HL-60 (cell line): ENCODE measurements around the gene ASB10.

Experiments
- DNase-seq, 2 experiments: peaks; one replicate each; pipeline ENCODE4 v3.0.0-alpha.2; 2010 to 2020; ENCODE audit warnings: low read depth in 1 of 2, low spot score in 1 of 2
- H3K27ac ChIP-seq: fragments of 250-450 bp; sonication (Bioruptor Pico); replicated peaks from 2 replicates; pipeline ENCODE4 v1.5.1; 2020; ENCODE audit warnings: mild to moderate bottlenecking, moderate library complexity
- H3K27me3 ChIP-seq: fragments of 250-450 bp; sonication (Bioruptor Pico); 2 replicates; pipeline ENCODE4 v1.5.1; 2021; ENCODE audit warnings: mild to moderate bottlenecking, moderate library complexity; ENCODE audit not compliant: insufficient read depth, poor library complexity, severe bottlenecking
- H3K4me3 ChIP-seq: replicated peaks from 2 replicates; pipeline ENCODE4 v1.5.1; 2011; ENCODE audit warnings: mild to moderate bottlenecking, control low read depth, low read length; ENCODE audit not compliant: insufficient read depth
- CTCF ChIP-seq: IDR thresholded peaks from one replicate; pipeline ENCODE4 v1.5.1; 2011; ENCODE audit warnings: low read length, control low read depth, inconsistent platforms; ENCODE audit not compliant: insufficient read depth
- GABPA ChIP-seq: IDR thresholded peaks from 2 replicates; pipeline ENCODE4 v1.6.1; 2012; ENCODE audit warnings: low read depth
- POLR2AphosphoS5 ChIP-seq: IDR thresholded peaks from 2 replicates; pipeline ENCODE4 v1.6.1; 2012; ENCODE audit warnings: low read depth
- REST ChIP-seq: IDR thresholded peaks from 2 replicates; pipeline ENCODE4 v1.6.1; 2012; ENCODE audit warnings: low read depth; ENCODE audit not compliant: insufficient replicate concordance
- SPI1 ChIP-seq: IDR thresholded peaks from 2 replicates; pipeline ENCODE4 v1.6.1; 2012; ENCODE audit warnings: low read depth, mild to moderate bottlenecking, borderline replicate concordance

ASB10 gene

GRCh38 chr7:151172273-151173141, 14.5 kb downstream of the ASB10 start:
- Histone ChIP-seq H3K27me3 (peaks cover 22% of the 10 kb centered on the region), H3K27ac (no peak overlapping the region), H3K4me3 (no peak overlapping the region)
- peak; percentile 50 to 69 for DNase-seq
- TF ChIP-seq POLR2AphosphoS5 (no peak), GABPA (no peak), SPI1 (no peak), CTCF (peak; percentile 99), REST (no peak)

GRCh38 chr7:151168787-151169162, 18.3 kb downstream of the ASB10 start:
- DNase-seq = no peak
- H3K27ac ChIP-seq = no peak overlapping the region
- H3K4me3 ChIP-seq = no peak overlapping the region
- H3K27me3 ChIP-seq = peaks cover 52% of the 10 kb centered on the region
- TF ChIP-seq CTCF = no peak
- TF ChIP-seq SPI1 = no peak

- Histone ChIP-seq H3K4me3 (peak overlapping the region; percentile 30), H3K27ac (no peak overlapping the region), H3K27me3 (peaks cover 56% of the 10 kb centered on the region)
- peak; percentile 35 to 57 for DNase-seq
- TF ChIP-seq REST (no peak), CTCF (peak; percentile 52)
Measured at GRCh38 chr7:151168003-151168786, 18.9 kb downstream of the ASB10 start.
